HEK293 (cell line): Measurements from ENCODE around the gene SLC35E2B.
A peak's percentile ranks its signal among the peaks of the same experiment; 100 is the strongest.

Experiments
- CTCF ChIA-PET: fragments of 350-600 bp; formaldehyde crosslinking; extraction: SDS; loops from one replicate; lab custom pipeline; 2021; ENCODE audit warnings: antibody characterized with exemption; lab: Yijun Ruan, JAX
- POLR2A ChIA-PET: fragments of 300-600 bp; formaldehyde crosslinking; extraction: SDS; loops from one replicate; lab custom pipeline; 2020; ENCODE audit warnings: antibody characterized with exemption, inconsistent platforms; lab: Yijun Ruan, JAX
- H3K27ac ChIP-seq: fragments of 200-500 bp; sonication (Bioruptor generic); 2 replicates; pipeline ENCODE4 v1.5.1; 2014; ENCODE audit warnings: low read depth, low read length, control low read depth, inconsistent platforms; ENCODE audit errors: extremely low read depth
- H3K36me3 ChIP-seq, 2 experiments: fragments of 200-500 bp in 1 of 2; sonication (Bioruptor generic) in 1 of 2; 1 replicate in 1 of 2; 2 replicates in 1 of 2; pipeline ENCODE4 v1.5.1; 2014 to 2017; ENCODE audit warnings: inconsistent platforms in 2 of 2, low read length in 2 of 2; ENCODE audit not compliant: control insufficient read depth in 2 of 2, insufficient read depth in 1 of 2
- H3K4me1 ChIP-seq: fragments of 200-500 bp; sonication (Bioruptor generic); 2 replicates; pipeline ENCODE4 v1.5.1; 2014; ENCODE audit warnings: mild to moderate bottlenecking, low read length, inconsistent platforms; ENCODE audit not compliant: control insufficient read depth, insufficient read depth
- H3K4me3 ChIP-seq: 2 replicates; pipeline ENCODE4 v1.5.1; 2011; ENCODE audit warnings: low read depth, mild to moderate bottlenecking, control low read depth, low read length, moderate library complexity
- H3K9me3 ChIP-seq: fragments of 200-500 bp; sonication (Bioruptor generic); 2 replicates; pipeline ENCODE4 v1.5.1; 2014; ENCODE audit warnings: low read depth, low read length, inconsistent platforms; ENCODE audit not compliant: control insufficient read depth, insufficient read depth
- BCL11A ChIP-seq: fragments of 450-650 bp; formaldehyde crosslinking; IDR thresholded peaks from 2 replicates; pipeline ENCODE4 v1.5.1; 2016; ENCODE audit warnings: low read depth, missing biosample characterization, missing genetic modification characterization
- EGR2 ChIP-seq: fragments of 450-650 bp; formaldehyde crosslinking; IDR thresholded peaks from 2 replicates; pipeline ENCODE4 v1.5.1; 2016; ENCODE audit warnings: low read depth, missing biosample characterization, missing genetic modification characterization
- ELK4 ChIP-seq: IDR thresholded peaks from 2 replicates; pipeline ENCODE4 v1.6.1; 2011; ENCODE audit warnings: mild to moderate bottlenecking, low read depth, low read length, borderline replicate concordance
- GLIS1 ChIP-seq: fragments of 450-650 bp; formaldehyde crosslinking; IDR thresholded peaks from 2 replicates; pipeline ENCODE4 v1.5.1; 2016; ENCODE audit warnings: missing biosample characterization, missing genetic modification characterization
- GLIS2 ChIP-seq: fragments of 450-650 bp; formaldehyde crosslinking; IDR thresholded peaks from 2 replicates; pipeline ENCODE4 v1.5.1; 2016; ENCODE audit warnings: missing biosample characterization, missing genetic modification characterization
- KLF1 ChIP-seq: fragments of 450-650 bp; formaldehyde crosslinking; IDR thresholded peaks from 2 replicates; pipeline ENCODE4 v1.5.1; 2016; ENCODE audit warnings: missing biosample characterization, missing genetic modification characterization
- KLF8 ChIP-seq: fragments of 450-650 bp; formaldehyde crosslinking; IDR thresholded peaks from 2 replicates; pipeline ENCODE4 v1.5.1; 2016; ENCODE audit warnings: missing biosample characterization, missing genetic modification characterization
- SALL2 ChIP-seq: fragments of 450-650 bp; formaldehyde crosslinking; IDR thresholded peaks from 2 replicates; pipeline ENCODE4 v1.5.0; 2017; ENCODE audit warnings: missing biosample characterization, mild to moderate bottlenecking, missing genetic modification characterization, borderline replicate concordance
- SCRT1 ChIP-seq: fragments of 450-650 bp; formaldehyde crosslinking; IDR thresholded peaks from 2 replicates; pipeline ENCODE4 v1.5.1; 2016; ENCODE audit warnings: missing biosample characterization, missing genetic modification characterization, borderline replicate concordance
- SP2 ChIP-seq: fragments of 450-650 bp; formaldehyde crosslinking; IDR thresholded peaks from 2 replicates; pipeline ENCODE4 v1.5.1; 2016; ENCODE audit warnings: missing biosample characterization, missing genetic modification characterization
- TRIM28 ChIP-seq: IDR thresholded peaks from 2 replicates; pipeline ENCODE4 v1.6.1; 2011; ENCODE audit warnings: low read length, control low read depth, borderline replicate concordance
- ZBTB17 ChIP-seq: fragments of 450-650 bp; formaldehyde crosslinking; IDR thresholded peaks from 2 replicates; pipeline ENCODE4 v1.5.1; 2016; ENCODE audit warnings: missing biosample characterization, missing genetic modification characterization
- ZBTB8A ChIP-seq: fragments of 450-650 bp; formaldehyde crosslinking; IDR thresholded peaks from 2 replicates; pipeline ENCODE4 v1.5.1; 2016; ENCODE audit warnings: missing biosample characterization, missing genetic modification characterization
- ZFHX2 ChIP-seq: fragments of 450-650 bp; formaldehyde crosslinking; conservative IDR thresholded peaks from 2 replicates; pipeline ENCODE4 v1.5.1; 2016; ENCODE audit warnings: missing biosample characterization, missing genetic modification characterization
- ZFP37 ChIP-seq: fragments of 450-650 bp; formaldehyde crosslinking; IDR thresholded peaks from 2 replicates; pipeline ENCODE4 v1.5.1; 2016; ENCODE audit warnings: missing biosample characterization, missing genetic modification characterization
- ZFP69B ChIP-seq: fragments of 450-650 bp; formaldehyde crosslinking; IDR thresholded peaks from 2 replicates; pipeline ENCODE4 v1.5.1; 2016; ENCODE audit warnings: missing biosample characterization, missing genetic modification characterization
- ZNF175 ChIP-seq: fragments of 450-650 bp; formaldehyde crosslinking; IDR thresholded peaks from 2 replicates; pipeline ENCODE4 v1.5.1; 2016; ENCODE audit warnings: missing biosample characterization, missing genetic modification characterization
- ZNF280D ChIP-seq: fragments of 450-650 bp; formaldehyde crosslinking; IDR thresholded peaks from 2 replicates; pipeline ENCODE4 v1.5.1; 2016; ENCODE audit warnings: missing biosample characterization, missing genetic modification characterization
- ZNF292 ChIP-seq: fragments of 450-650 bp; formaldehyde crosslinking; IDR thresholded peaks from 2 replicates; pipeline ENCODE4 v1.5.1; 2016; ENCODE audit warnings: low read depth, missing biosample characterization, missing genetic modification characterization, borderline replicate concordance
- ZNF335 ChIP-seq: fragments of 450-650 bp; formaldehyde crosslinking; conservative IDR thresholded peaks from 2 replicates; pipeline ENCODE4 v1.5.1; 2016; ENCODE audit warnings: missing biosample characterization, missing genetic modification characterization
- ZNF391 ChIP-seq: fragments of 450-650 bp; formaldehyde crosslinking; IDR thresholded peaks from 2 replicates; pipeline ENCODE4 v1.5.1; 2016; ENCODE audit warnings: low read depth, missing biosample characterization, missing genetic modification characterization, borderline replicate concordance
- ZNF48 ChIP-seq: fragments of 450-650 bp; formaldehyde crosslinking; IDR thresholded peaks from 2 replicates; pipeline ENCODE4 v1.5.1; 2016; ENCODE audit warnings: missing biosample characterization, missing genetic modification characterization
- ZNF560 ChIP-seq: fragments of 450-650 bp; formaldehyde crosslinking; IDR thresholded peaks from 2 replicates; pipeline ENCODE4 v1.5.1; 2017; ENCODE audit warnings: missing biosample characterization, missing genetic modification characterization, borderline replicate concordance
- ZNF600 ChIP-seq: fragments of 450-650 bp; formaldehyde crosslinking; IDR thresholded peaks from 2 replicates; pipeline ENCODE4 v1.5.1; 2016; ENCODE audit warnings: missing biosample characterization, missing genetic modification characterization
- ZNF776 ChIP-seq: fragments of 450-650 bp; formaldehyde crosslinking; IDR thresholded peaks from 2 replicates; pipeline ENCODE4 v1.5.0; 2017; ENCODE audit warnings: missing biosample characterization, missing genetic modification characterization, borderline replicate concordance
- ZNF837 ChIP-seq: fragments of 450-650 bp; formaldehyde crosslinking; IDR thresholded peaks from 2 replicates; pipeline ENCODE4 v1.5.1; 2016; ENCODE audit warnings: missing biosample characterization, missing genetic modification characterization
- TF ChIP-seq, protein P1 (sequence below): fragments of 450-650 bp; formaldehyde crosslinking; IDR thresholded peaks from 2 replicates; pipeline ENCODE4 v1.5.1; 2017; ENCODE audit warnings: missing biosample characterization, mild to moderate bottlenecking, missing genetic modification characterization, moderate library complexity
- TF ChIP-seq, protein P2 (sequence below): fragments of 450-650 bp; formaldehyde crosslinking; IDR thresholded peaks from 2 replicates; pipeline ENCODE4 v1.5.1; 2017; ENCODE audit warnings: missing biosample characterization, missing genetic modification characterization
- TF ChIP-seq, protein P3 (sequence below): fragments of 450-650 bp; formaldehyde crosslinking; IDR thresholded peaks from 2 replicates; pipeline ENCODE4 v1.5.0; 2017; ENCODE audit warnings: missing biosample characterization, missing genetic modification characterization, borderline replicate concordance

SLC35E2B gene

DNA sequence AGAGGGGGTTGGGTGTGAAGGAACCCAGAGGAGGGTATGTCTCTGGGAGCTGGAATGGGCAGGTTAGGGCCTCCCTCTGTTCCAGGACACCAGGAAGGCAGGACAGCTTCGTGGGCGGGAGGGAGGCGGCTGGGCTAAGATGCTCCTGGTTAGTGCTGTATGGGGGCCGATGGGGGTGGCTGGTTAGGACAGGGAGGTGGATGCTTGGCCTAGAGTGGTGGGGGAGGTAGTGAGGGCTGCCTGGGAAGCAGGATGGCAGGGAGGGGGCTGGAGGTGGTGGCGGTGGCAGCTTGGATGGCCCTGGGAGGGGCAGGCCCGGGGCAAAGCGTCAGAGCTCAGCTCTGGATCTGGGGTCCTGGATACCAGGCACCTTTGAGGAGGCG lies 66.8 kb downstream of the SLC35E2B start:
- POLR2A ChIA-PET, result no interaction called here
- H3K36me3 ChIP-seq, result peaks cover 0 to 35% of the 10 kb centered on the region in 2 experiments; a peak in 1 of 3 replicates
- no peaks in the 10 kb centered on the region for H3K4me1 ChIP-seq
- no peak overlapping the region for H3K4me3 ChIP-seq
- peak; percentile 46 for TF ChIP-seq SP2
- TF ChIP-seq ZNF280D (tag by site-specific recombination), result no peak
- TF ChIP-seq SALL2 (tag by site-specific recombination), result no peak
- peak; percentile 70 for TF ChIP-seq KLF1
- no peak for TF ChIP-seq ZFP37 (tag by site-specific recombination)
- no peak for TF ChIP-seq ZNF391 (tag by site-specific recombination)
- TF ChIP-seq, protein P1, sequence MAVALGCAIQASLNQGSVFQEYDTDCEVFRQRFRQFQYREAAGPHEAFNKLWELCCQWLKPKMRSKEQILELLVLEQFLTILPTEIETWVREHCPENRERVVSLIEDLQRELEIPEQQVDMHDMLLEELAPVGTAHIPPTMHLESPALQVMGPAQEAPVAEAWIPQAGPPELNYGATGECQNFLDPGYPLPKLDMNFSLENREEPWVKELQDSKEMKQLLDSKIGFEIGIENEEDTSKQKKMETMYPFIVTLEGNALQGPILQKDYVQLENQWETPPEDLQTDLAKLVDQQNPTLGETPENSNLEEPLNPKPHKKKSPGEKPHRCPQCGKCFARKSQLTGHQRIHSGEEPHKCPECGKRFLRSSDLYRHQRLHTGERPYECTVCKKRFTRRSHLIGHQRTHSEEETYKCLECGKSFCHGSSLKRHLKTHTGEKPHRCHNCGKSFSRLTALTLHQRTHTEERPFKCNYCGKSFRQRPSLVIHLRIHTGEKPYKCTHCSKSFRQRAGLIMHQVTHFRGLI (tag by site-specific recombination), result no peak
- TF ChIP-seq ELK4, result no peak
- TF ChIP-seq GLIS1, result peak; percentile 45; the same call in 1 of the 2 replicates
- no peak for TF ChIP-seq ZNF335 (tag by site-specific recombination)
- TF ChIP-seq, protein P2, sequence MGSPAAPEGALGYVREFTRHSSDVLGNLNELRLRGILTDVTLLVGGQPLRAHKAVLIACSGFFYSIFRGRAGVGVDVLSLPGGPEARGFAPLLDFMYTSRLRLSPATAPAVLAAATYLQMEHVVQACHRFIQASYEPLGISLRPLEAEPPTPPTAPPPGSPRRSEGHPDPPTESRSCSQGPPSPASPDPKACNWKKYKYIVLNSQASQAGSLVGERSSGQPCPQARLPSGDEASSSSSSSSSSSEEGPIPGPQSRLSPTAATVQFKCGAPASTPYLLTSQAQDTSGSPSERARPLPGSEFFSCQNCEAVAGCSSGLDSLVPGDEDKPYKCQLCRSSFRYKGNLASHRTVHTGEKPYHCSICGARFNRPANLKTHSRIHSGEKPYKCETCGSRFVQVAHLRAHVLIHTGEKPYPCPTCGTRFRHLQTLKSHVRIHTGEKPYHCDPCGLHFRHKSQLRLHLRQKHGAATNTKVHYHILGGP, result no peak
- TF ChIP-seq ZNF175 (tag by site-specific recombination), result no peak
- peak; percentile 87 for TF ChIP-seq EGR2
- TF ChIP-seq ZNF600 (tag by site-specific recombination), result peak; percentile 80
- TF ChIP-seq ZNF776 (tag by site-specific recombination), result no peak
- TF ChIP-seq ZFHX2 (tag by site-specific recombination), result peak; percentile 93
- TF ChIP-seq SCRT1 (tag by site-specific recombination), result no peak
- no peak for TF ChIP-seq ZNF48 (tag by site-specific recombination)
- no peak overlapping the region for H3K27ac ChIP-seq
- CTCF ChIA-PET, result no interaction called here
- H3K9me3 ChIP-seq, result no peaks in the 10 kb centered on the region

DNA sequence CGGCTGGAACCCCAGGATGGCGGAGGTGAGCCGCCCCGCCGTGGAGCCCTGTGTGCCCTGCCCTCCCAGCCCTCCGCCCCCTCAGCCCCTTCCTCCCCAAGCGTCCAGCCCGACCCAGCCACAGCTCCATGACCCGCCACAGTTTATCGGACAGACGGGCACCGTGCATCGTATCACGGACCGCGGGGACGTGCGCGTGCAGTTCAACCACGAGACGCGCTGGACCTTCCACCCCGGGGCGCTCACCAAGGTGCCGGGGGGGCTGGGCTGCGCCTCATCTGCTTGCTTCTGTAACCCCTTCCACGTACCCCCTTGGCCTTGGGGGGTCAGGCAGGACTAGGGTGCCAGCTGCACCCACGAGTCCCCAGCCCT lies 67.2 kb downstream of the SLC35E2B start:
- H3K36me3 ChIP-seq, result peaks cover 0 to 35% of the 10 kb centered on the region in 2 experiments; a peak in 1 of 3 replicates
- no peak overlapping the region for H3K4me3 ChIP-seq
- POLR2A ChIA-PET, result no interaction called here
- H3K27ac ChIP-seq, result no peak overlapping the region
- no peaks in the 10 kb centered on the region for H3K4me1 ChIP-seq
- CTCF ChIA-PET, result no interaction called here
- no peaks in the 10 kb centered on the region for H3K9me3 ChIP-seq
- TF ChIP-seq BCL11A (0 out of 2 replicates have a peak, but pooled peaks have one; percentile 16), ZFP69B (tag by site-specific recombination) (no peak), KLF8 (no peak), TRIM28 (no peak), ZBTB17 (tag by site-specific recombination) (no peak), ZNF292 (tag by site-specific recombination) (no peak), ZBTB8A (tag by site-specific recombination) (0 out of 2 replicates have a peak, but pooled peaks have one; percentile 3), ZNF837 (tag by site-specific recombination) (no peak), ZNF560 (tag by site-specific recombination) (no peak), GLIS2 (tag by site-specific recombination) (no peak)
- TF ChIP-seq, protein P3, sequence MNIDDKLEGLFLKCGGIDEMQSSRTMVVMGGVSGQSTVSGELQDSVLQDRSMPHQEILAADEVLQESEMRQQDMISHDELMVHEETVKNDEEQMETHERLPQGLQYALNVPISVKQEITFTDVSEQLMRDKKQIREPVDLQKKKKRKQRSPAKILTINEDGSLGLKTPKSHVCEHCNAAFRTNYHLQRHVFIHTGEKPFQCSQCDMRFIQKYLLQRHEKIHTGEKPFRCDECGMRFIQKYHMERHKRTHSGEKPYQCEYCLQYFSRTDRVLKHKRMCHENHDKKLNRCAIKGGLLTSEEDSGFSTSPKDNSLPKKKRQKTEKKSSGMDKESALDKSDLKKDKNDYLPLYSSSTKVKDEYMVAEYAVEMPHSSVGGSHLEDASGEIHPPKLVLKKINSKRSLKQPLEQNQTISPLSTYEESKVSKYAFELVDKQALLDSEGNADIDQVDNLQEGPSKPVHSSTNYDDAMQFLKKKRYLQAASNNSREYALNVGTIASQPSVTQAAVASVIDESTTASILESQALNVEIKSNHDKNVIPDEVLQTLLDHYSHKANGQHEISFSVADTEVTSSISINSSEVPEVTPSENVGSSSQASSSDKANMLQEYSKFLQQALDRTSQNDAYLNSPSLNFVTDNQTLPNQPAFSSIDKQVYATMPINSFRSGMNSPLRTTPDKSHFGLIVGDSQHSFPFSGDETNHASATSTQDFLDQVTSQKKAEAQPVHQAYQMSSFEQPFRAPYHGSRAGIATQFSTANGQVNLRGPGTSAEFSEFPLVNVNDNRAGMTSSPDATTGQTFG, result no peak
